GM23338 (cell line): Measurements from ENCODE around the gene TMEM119. TPM values are rescaled to one million over a fixed set of nuclear protein-coding genes. Genes with fewer than 3 reads are reported as not detected.

ENCODE experiments used
- CREB1 ChIP-seq: fragments of 250-450 bp; sonication (Bioruptor Pico); IDR thresholded peaks from 2 replicates; pipeline ENCODE4 v1.5.0; 2020; ENCODE audit warnings: low read depth, mild to moderate bottlenecking, moderate library complexity
- CTCF ChIP-seq, 2 experiments: fragments of 200-600 bp in 1 of 2; sonication (generic) in 1 of 2; conservative IDR thresholded peaks; 2 replicates each; pipeline versions ENCODE4 v1.5.1 to v1.6.1; 2016 to 2017; ENCODE audit warnings: antibody characterized with exemption in 2 of 2, low read depth in 2 of 2, mild to moderate bottlenecking in 2 of 2, moderate library complexity in 1 of 2
- POLR2AphosphoS5 ChIP-seq: IDR thresholded peaks from 2 replicates; pipeline ENCODE4 v1.6.1; 2016; ENCODE audit warnings: antibody characterized with exemption, low read depth
- REST ChIP-seq: IDR thresholded peaks from one replicate; pipeline ENCODE4 v1.6.1; 2018; ENCODE audit warnings: antibody characterized with exemption; ENCODE audit not compliant: unreplicated experiment
- ZNF331 ChIP-seq: fragments of 250-450 bp; sonication (Bioruptor Pico); IDR thresholded peaks from 2 replicates; pipeline ENCODE4 v1.5.0; 2020; ENCODE audit warnings: low read depth, mild to moderate bottlenecking, moderate library complexity
- ZNF462 ChIP-seq: fragments of 250-450 bp; sonication (Bioruptor Pico); IDR thresholded peaks from 2 replicates; pipeline ENCODE4 v1.5.0; 2020; ENCODE audit warnings: mild to moderate bottlenecking, moderate library complexity
- polyA plus RNA-seq: library from polyadenylated mRNA; unstranded; fragments of >200 nt; fragmentation: Nextera tagmentation; extraction: Ambion mirVana; gene quantifications from 2 replicates; pipeline ENCODE4 v1.2.1, GENCODE V29; 2016
- total RNA-seq: library from RNA; depleted of rRNA; stranded (reverse); fragments of >200 nt; shearing (Covaris generic); gene quantifications from 2 replicates; pipeline ENCODE4 v1.2.3, GENCODE V29; 2014

The TMEM119 gene
- total and polyA plus RNA-seq, 2 experiments from 2014 or later, result 0.06 to 0.07 TPM

- TF ChIP-seq ZNF462 (no peak), CTCF (conservative IDR thresholded peaks at IDR 0.05; ENCODE audit: low read depth in 2 of 2) (no peak), REST (no peak), ZNF331 (CRISPR knock-in tag) (no peak), CREB1 (CRISPR knock-in tag) (no peak), POLR2AphosphoS5 (no peak)
Measured at GRCh38 chr12:108577458-108577857, 20.4 kb downstream of the TMEM119 start (continued).
